ENCODE data around the gene GNG10.
"Not testable (repeated sequence)": the region's sequence is repeated elsewhere in the genome, so short reads cannot be mapped to it uniquely, and the experiment has no call there.

Gene GNG10

DNA sequence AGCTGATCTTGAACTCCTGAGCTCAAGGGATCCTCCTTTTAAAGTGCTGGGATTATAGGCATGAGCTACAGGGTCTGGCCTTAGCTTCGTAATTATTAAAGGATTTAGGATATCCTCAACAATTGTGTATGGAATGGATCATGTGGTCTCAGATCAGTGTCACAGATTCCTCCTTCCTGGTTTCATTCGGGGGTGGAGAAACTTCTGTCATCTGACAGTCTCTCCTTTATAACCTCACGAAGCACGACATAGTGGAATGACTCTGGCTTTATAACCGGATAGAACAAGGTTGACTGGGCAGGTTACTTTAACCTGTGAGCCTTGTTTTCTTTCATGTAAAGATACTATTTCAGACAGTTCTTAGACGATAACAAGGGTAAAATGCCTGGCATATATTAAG, 4.4 kb upstream of the GNG10 start:
- DNase-seq: no peak

DNA sequence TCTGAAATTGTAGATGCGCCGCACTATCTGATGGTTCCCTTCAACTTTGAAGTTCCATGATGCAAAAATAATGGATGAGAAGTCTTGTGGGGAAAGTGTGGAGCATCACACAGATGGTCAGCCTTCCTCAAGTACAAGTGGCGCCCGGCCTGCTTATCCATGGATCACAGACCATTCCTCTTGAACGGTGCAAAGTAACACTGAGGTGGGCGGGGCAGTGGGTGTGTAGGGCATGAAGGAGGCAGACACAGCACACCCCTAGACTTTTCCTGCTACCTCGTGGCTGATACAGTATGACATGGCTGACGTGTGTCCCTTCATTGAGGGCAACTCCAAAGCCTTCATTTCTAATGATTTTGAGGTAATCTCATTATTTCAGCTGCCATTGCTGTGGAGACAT, 2.5 kb upstream of the GNG10 start:
- DNase-seq: no peak

- no peak for DNase-seq
Observed at GRCh38 chr9:111659691-111660090, 1.7 kb upstream of the GNG10 start.

GRCh38 chr9:111661802-111662521, 557 bp downstream of the GNG10 start:
- no peak for DNase-seq

- no peak for DNase-seq
Observed at GRCh38 chr9:111662576-111663300, 1.3 kb downstream of the GNG10 start.

GRCh38 chr9:111663301-111663823, 2.0 kb downstream of the GNG10 start:
- no peak for DNase-seq

GRCh38 chr9:111668026-111668573, 6.7 kb downstream of the GNG10 start:
- DNase-seq: no peak

GRCh38 chr9:111668601-111669000, 7.2 kb downstream of the GNG10 start:
- not testable (repeated sequence) for DNase-seq

DNA sequence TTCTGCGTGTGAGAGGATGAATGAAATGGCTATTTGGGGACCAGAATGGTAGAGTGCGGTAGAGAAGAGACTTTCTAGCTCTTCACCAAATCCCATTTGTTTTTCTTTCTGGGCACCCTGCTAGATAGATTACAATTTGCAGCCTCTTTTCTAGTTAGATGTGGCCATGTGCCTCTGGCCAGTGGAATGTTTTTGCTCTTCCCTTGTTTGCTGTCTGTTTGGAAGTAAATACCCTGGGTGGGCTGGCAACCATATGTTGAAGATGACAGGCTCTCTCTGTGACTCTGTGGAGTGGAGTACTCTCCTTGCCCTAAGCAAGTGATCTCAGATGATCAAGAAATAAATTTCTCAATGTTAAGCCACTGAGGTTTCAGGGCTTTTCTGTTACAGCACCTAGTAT, 12.9 kb downstream of the GNG10 start:
- no peak for DNase-seq

DNA sequence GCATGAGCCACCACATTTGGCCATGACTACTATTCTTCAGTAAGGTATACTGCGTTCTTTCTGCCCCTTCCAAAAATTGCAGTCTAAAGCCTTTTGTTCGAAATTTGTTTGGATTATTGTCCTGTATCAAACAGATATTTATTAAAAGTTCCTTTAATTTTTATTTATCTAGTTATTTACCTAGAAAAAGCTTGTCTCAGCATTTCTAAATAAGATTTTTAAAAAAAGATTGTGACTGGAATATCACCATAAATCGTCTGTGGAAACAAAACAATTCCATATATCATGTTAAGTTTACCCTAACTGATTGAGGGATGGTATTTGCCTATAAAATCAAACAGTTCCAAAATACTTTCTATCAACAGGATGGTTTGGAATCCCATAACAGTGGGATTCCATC, 14.7 kb downstream of the GNG10 start:
- no peak for DNase-seq

DNA sequence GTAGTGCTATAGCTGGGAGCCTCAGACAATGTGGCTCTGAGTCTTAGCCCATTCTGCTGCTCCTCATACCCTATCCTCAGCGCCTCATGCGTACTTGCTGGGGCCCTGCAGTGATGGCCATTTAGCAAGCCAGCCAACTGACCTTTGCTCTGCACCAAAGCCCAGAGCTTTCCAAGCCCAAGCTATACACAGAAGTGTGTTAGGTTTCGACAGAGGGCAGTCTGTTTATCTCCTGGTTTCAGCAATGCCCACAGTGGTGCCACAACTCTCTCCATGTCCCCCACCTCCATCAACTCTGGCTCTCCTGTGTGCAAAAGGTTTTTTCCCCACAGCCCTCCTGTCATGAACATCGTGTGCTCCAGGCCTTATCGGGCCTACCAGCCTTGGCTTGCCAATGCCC, 16.9 kb downstream of the GNG10 start:
- DNase-seq: no peak

DNA sequence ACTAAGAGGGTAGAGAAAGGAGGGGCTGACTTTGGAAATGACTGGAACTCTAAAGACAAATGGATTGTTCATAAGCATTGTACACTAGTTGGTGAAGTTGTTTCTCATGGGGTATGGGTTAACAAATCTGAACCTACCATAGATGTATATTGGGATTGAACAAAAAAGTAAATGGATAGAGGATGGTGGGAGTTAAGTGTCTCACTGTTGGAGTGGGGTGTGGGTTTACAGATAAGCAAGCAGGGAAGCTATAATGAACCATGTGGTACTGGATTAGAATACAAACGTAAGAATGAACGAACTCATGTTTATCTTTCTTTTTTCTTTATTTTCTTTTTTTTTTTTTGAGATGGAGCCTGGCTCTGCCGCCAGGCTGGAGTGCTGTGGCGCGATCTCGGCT, 17.8 kb downstream of the GNG10 start:
- DNase-seq: no peak

DNA sequence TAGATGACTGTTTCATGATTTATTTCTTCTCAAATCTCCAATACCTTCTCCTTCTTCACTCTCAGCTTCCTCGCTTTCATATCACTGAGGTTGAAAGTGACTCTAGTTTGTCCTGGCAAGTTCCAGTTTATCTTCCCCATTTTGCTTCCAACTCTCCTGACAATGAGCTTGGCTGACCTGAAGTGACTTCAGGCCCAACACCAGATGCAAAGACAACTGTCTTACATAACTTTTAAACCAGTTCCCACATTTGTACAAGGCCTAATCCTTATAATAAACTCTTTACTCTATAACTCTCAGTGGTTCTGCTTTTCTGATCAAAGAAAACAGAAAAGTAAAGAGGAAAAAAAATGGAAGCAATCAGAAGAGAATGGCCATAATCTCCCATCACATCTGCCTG, 22.0 kb downstream of the GNG10 start:
- DNase-seq: no peak

DNA sequence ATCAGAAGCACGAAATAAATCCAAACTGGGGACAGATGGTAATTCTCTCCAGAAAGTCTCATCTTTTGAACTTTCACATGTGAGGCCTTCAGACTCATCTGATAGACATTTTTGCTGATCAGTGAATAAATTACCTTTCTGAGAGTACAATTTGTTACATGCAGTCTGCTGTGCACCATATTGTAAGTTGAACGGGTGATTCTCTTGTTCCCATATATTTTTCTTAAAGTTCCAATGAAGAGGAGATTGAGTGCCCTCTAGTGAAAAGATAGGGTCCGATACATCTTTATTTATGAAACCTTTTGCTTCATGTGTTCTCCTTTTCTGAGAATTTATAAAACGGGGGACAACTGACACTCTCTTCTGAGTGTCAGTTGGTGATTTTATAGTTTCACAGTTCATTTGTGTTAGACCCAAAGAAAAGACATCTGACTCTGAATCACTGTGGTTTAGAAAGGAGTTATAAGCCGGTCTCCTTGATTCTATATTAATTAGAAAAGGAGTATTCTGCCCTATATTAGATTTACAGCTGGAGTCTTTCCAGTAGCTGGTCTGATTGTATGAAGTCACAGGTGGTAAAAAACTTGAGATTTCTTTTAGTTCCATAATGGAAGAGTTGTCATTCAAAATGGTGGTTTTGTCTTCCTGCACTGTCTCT, 30.4 kb downstream of the GNG10 start:
- no peak for DNase-seq

- DNase-seq: no peak
Observed at GRCh38 chr9:111696796-111697195, 35.4 kb downstream of the GNG10 start.

DNA sequence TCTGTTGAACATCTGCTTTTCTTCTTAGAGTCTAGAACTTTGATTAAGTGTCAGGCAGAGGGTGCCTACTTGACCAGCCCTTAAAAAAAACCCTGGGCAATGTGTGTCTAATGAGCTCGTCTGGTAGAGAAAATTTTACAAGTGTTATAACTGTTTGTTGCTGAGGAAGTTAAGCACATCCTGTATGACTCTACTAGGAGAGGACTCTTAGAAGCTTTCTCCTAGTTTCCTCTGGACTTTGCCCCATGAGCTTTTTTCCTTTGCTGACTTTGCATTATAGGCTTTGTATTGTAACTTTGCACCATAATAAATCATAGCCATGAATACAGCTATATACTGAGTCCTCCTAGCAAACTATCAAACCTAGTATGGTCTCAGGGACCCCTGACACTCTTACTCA, 39.4 kb downstream of the GNG10 start:
- DNase-seq: no peak

- DNase-seq: no peak
Observed at GRCh38 chr9:111704503-111704902, 43.1 kb downstream of the GNG10 start.

DNA sequence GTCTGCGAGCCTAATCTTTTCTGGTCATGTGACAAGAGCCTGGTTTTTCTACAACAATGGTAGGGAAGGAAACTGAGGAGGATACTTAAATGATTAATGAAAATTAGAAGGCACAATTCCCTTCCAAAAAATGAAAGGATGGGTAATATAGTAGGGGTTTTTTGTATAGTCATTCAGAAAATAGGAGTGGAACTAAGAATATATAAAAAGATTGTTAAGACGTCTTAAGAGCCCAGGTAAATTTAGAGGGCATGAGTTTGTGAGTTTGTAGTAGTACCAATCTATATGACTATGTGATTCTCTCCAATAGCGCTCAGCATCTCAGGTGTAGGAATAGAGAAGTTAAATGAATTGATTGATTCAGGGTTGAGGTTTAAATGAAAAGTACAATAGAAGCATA, 50.1 kb downstream of the GNG10 start:
- no peak for DNase-seq

DNA sequence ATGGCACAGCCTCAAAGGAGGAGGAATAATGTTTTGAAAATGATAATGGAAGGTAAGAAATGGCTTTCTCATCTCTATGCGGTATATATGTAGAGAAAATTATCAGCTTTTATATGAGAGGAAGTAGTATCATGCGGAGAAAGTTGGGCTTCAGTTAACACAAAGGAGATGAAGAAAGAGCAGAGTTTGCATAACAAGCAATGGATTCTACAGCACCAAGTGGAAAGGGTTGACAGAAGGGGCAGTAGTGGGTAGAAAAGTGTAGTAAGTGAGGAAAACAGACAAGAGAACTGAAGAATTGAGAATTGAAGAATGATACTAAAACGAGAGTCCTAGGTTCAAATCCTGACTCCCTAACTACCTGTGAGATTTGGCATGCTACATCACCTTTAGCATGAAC, 51.0 kb downstream of the GNG10 start:
- no peak for DNase-seq

- DNase-seq: no peak
Observed at GRCh38 chr9:111715471-111715870, 54.1 kb downstream of the GNG10 start.

DNA sequence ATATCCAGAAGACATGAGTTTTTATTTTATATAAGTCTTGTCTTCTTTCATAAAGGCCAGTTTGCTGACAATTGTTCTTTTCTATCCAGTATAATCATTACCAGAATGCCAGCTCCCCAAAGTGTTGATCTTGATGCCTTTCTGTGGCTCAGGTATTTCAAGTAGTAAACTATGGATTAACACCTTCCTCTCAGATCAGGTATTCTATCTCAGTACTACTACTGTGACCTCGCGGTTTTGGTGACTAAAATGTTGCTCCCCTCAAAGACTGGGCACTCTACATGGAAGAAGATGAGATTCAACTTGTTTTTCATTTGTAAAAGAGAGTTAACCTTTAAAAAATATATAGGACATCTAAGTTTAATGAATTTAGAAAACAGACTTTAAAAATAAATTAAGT, 58.1 kb downstream of the GNG10 start:
- no peak for DNase-seq

Data from DMS153 (cell line).